Mucosa of descending colon (tissue), 3 donors: ENCODE measurements around the gene MCF2L. TPM values are rescaled to one million over a fixed set of nuclear protein-coding genes. Genes with fewer than 3 reads are reported as not detected.

Experiments used
- ATAC-seq: fragments of 200-7000 bp; cut with Tn5 transposase; one replicate; pipeline ENCODE4 v1.9.1; 2020; ENCODE audit warnings: mild to moderate bottlenecking, moderate library complexity
- DNase-seq, 3 donors: peaks; one replicate each; pipeline ENCODE4 v3.0.0-alpha.2; 2020
- H3K36me3 ChIP-seq: fragments of 200-600 bp; one replicate; pipeline ENCODE4 v1.8.0; 2021; ENCODE audit warnings: low read depth, mild to moderate bottlenecking
- H3K4me1 ChIP-seq: fragments of 200-600 bp; one replicate; pipeline ENCODE4 v1.8.0; 2021; ENCODE audit warnings: low read depth, mild to moderate bottlenecking
- H3K4me3 ChIP-seq: fragments of 200-600 bp; one replicate; pipeline ENCODE4 v1.8.0; 2021; ENCODE audit warnings: mild to moderate bottlenecking
- H3K9me3 ChIP-seq: fragments of 200-600 bp; one replicate; pipeline ENCODE4 v1.8.0; 2021; ENCODE audit warnings: mild to moderate bottlenecking
- intact Hi-C, 2 donors: fragments of 100-400 bp; cut with DNase I in 1 of 2; cut with micrococcal nuclease in 1 of 2; formaldehyde crosslinking; loops; one replicate each; pipeline versions ENCODE4 v1.11.0 to v1.11.1; 2022; cut with DNase I, micrococcal nuclease
- total RNA-seq, 3 donors: library from RNA; stranded (reverse); fragmentation: NEBNext Ultra II Directional in 2 of 3; extraction: Animal tissue kit (Norgen Biotek cat#: 25700) in 2 of 3; gene quantifications; one replicate each; pipeline versions ENCODE4 v1.2.1 to v1.2.4, GENCODE V29; 2021 to 2023
- TF ChIP-seq, protein P1 (sequence below): fragments of 200-600 bp; IDR thresholded peaks from one replicate; pipeline ENCODE4 v1.8.0; 2022; ENCODE audit warnings: antibody characterized with exemption, mild to moderate bottlenecking
- donor health status: DM: no; HTN: no; CAD: no; lungs with moderate emphysema.
- donor health status: DM: no; HTN: no; CAD: no.
- donor health status: DM: no; HTN: yes; CAD: no.

MCF2L gene
- total RNA-seq, 3 donors from 2014 or later: 53.9 to 109 (median 95.4) TPM

DNA sequence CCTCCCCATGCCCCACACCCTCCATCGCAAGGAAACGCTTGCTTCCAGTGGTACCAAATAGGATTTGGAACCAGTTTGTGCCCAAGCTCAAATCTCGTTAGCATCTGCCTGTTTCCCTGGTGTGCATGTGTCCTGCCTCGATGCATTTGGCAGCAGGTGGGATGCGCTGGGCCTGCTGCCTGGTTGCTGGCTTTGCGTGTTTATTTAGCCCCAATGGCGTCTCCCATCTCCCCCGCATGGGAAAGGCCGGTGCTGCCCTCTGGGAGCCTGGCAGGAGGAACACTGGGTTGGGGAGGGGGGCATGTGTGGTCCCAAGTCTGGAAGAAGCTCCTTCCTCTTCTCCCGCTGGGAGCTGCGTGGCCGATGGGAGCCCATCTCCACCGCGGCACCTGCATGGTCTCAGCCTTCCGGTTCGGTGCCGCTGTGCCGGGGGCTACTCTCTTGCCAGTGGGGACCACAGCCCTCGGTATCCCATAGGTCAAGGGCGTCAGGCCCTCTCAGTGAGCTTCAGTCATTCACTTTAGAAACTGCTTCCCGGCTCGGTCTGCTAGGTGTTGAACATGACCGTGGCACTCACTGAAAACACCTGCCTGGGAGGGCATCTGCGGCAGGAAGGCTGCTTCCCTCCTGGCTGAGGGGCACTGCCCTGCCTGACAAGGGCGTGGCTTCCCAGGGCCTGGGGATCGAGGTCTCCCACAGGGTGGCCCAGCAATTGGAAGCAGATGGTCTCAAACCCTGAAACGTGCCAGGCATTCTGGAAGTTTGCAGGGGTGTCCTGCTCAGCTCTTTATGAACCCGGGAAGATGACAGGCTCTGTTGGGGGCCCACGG lies 124.8 kb downstream of the MCF2L start:
- intact Hi-C loops: no loop called here
- Histone ChIP-seq H3K4me3 (no peak overlapping the region), H3K36me3 (no peaks in the 10 kb centered on the region), H3K4me1 (no peaks in the 10 kb centered on the region), H3K9me3 (no peaks in the 10 kb centered on the region)
- DNase-seq (peak in 1 of 3 donors; percentile 32), ATAC-seq (no peak)
- TF ChIP-seq, protein P1, sequence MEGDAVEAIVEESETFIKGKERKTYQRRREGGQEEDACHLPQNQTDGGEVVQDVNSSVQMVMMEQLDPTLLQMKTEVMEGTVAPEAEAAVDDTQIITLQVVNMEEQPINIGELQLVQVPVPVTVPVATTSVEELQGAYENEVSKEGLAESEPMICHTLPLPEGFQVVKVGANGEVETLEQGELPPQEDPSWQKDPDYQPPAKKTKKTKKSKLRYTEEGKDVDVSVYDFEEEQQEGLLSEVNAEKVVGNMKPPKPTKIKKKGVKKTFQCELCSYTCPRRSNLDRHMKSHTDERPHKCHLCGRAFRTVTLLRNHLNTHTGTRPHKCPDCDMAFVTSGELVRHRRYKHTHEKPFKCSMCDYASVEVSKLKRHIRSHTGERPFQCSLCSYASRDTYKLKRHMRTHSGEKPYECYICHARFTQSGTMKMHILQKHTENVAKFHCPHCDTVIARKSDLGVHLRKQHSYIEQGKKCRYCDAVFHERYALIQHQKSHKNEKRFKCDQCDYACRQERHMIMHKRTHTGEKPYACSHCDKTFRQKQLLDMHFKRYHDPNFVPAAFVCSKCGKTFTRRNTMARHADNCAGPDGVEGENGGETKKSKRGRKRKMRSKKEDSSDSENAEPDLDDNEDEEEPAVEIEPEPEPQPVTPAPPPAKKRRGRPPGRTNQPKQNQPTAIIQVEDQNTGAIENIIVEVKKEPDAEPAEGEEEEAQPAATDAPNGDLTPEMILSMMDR: no peak

DNA sequence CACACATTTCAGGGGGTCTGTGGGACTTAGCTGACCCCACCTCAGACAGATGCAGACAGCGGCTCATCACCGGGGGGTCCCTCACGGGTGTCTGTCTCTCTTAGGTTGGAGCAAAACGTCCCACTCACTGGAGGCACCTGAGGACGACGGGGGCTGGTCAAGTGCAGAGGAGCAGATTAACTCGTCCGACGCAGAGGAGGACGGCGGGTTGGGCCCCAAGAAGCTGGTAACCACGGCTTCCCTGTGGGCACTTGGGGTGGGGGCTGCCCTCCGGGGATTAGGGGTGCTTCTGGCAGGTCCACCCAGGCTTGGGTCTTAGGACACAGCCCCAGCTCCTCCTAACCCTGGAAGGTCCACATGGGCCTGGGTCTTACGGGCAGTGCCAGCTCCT lies 125.4 kb downstream of the MCF2L start:
- no peaks in the 10 kb centered on the region for H3K4me1 ChIP-seq
- TF ChIP-seq, protein P1: no peak
- H3K9me3 ChIP-seq: no peaks in the 10 kb centered on the region
- no peak overlapping the region for H3K4me3 ChIP-seq
- DNase-seq: peak in 1 of 3 donors; percentile 36
- no peaks in the 10 kb centered on the region for H3K36me3 ChIP-seq
- intact Hi-C loops: no loop called here
- no peak for ATAC-seq

DNA sequence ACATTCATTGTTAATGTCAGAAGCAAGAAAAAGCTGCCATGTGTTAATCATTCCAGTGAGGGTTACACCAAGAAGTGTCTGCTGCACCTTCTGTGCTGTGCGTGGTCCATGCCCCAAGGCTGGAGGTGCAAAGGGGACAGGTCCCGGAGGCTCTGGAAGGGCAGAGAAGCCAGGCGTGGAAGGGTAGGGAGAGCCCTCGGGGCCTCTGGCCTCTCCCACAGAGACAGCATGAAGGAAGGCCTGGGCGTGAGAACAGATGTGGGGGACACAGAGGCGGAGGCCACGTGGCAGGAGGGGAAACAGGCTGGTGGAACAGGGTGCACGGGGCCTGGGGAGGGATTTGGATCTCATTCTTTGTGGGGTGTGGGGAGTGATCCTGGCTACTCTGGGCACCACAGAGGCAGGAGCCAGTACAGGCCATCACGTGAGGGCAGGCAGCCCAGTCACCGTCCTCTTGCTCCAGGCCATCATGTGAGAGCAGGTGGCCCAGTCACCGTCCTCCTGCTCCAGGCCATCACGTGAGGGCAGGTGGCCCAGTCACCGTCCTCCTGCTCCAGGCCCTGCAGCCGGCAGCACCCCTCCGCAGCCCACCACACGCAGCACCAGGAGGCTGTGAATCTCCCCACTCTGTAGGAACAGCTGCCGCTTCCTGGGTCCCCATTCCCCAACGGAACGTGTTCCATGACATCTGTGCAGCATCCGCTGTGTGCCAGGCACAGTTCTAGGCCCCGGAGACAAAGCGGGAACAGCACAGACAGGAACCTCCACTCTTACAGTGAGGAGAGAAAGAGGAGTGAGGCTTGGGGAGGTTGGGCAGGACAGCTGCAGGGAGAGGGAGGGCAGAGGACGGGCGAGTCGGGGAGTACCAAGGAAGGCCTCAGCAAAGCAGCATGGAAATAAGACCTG lies 126.4 kb downstream of the MCF2L start:
- H3K4me3 ChIP-seq: no peak overlapping the region
- H3K36me3 ChIP-seq: no peaks in the 10 kb centered on the region
- H3K4me1 ChIP-seq: no peaks in the 10 kb centered on the region
- intact Hi-C loops: no loop called here
- DNase-seq (peak in 1 of 3 donors; percentile 38), ATAC-seq (no peak)
- no peaks in the 10 kb centered on the region for H3K9me3 ChIP-seq
- TF ChIP-seq, protein P1: no peak

DNA sequence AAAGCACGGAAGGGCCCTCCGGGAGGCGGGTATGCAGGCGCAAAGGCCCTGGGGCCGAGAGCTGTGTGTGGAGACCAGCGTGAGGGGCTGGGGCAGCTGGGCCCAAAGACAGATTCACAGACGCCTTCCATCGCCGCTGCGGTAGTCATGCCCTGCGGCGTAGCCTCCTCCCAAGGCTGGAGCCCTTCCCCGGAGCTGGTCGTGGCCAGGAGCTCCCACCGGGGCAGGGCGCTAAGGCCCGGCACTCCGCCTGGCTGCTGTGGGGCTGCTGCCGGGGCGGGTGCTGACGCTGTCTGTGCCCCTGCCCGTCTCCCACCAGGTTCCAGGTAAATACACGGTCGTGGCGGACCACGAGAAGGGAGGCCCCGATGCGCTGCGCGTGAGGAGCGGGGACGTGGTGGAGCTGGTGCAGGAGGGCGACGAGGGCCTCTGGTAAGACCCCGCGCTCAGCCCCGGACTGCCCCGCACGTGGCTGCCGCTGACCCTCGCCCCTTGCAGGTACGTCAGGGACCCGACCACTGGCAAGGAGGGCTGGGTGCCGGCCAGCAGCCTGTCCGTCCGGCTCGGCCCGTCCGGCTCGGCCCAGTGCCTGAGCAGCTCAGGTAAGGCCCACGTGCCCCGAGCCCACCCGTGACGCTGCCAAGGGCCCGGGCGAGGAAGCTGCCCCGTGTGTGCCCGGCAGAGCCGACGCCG lies 127.2 kb downstream of the MCF2L start:
- TF ChIP-seq, protein P1: no peak
- H3K4me3 ChIP-seq: no peak overlapping the region
- intact Hi-C loops: no loop called here
- no peaks in the 10 kb centered on the region for H3K4me1 ChIP-seq
- ATAC-seq: no peak
- no peaks in the 10 kb centered on the region for H3K36me3 ChIP-seq
- H3K9me3 ChIP-seq: no peaks in the 10 kb centered on the region
- DNase-seq: no peak

DNA sequence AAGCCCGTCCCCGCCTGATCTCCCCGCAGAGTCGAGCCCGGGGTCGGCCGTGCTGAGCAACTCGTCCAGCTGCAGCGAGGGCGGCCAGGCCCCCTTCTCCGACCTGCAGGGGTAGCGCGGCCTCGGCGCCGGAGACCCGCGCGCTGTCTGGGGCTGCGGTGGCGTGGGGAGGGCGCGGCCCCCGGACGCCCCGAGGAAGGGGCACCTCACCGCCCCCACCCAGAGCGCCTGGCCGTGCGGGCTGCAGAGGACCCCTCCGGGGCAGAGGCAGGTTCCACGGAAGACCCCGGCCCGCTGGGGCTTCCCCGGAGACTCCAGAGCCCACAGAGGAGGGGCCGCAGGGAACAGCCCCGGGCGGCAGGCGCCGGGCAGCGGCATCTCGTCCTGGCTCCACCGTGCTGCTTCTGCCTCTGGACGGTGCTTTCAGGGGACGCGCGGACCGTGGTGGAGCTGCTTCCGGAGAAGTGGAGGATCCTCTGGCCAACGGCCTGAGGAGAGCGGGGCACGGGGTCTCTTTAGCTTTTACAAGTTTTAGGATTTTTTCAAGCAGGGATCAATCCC lies 127.8 kb downstream of the MCF2L start:
- H3K4me1 ChIP-seq: no peaks in the 10 kb centered on the region
- intact Hi-C loops: no loop called here
- H3K36me3 ChIP-seq: no peaks in the 10 kb centered on the region
- no peaks in the 10 kb centered on the region for H3K9me3 ChIP-seq
- no peak overlapping the region for H3K4me3 ChIP-seq
- ATAC-seq: no peak
- TF ChIP-seq, protein P1: no peak
- no peak for DNase-seq
